ENCODE measurements around the gene AGO4.
"Not testable (repeated sequence)": the region's sequence is repeated elsewhere in the genome, so short reads cannot be mapped to it uniquely, and the experiment has no call there.

AGO4 gene

DNA sequence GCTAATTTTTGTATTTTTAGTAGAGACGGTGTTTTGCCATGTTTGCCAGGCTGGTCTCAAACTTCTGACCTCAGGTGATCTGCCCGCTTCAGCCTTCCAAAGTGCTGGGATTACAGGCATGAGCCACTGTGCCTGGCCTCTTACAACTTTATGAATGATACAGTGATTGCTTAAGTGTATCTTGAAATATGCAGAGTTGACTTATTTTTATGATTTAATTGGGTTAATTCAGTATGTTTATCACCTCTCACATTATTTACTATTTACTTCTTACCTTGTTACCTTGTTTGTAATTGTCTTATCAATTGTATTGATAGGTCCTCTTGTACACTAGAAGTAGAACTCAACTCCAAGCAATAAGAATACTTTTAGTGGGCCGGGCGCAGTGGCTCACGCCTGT, 4.9 kb downstream of the AGO4 start:
- not testable (repeated sequence) for DNase-seq

DNA sequence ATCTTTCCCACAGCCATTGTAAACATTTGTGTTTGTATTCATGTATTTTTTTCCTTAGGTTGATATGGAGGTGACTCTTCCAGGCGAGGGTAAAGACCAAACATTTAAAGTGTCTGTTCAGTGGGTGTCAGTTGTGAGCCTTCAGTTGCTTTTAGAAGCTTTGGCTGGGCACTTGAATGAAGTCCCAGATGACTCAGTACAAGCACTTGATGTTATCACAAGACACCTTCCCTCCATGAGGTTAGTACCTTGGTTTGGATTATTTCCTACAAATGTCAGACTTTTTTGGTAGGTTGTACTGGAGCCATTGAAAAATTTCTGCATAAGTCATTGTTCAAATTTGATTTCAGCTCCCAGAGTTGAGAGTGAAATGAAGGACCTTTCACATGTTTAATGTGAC, 17.4 kb downstream of the AGO4 start:
- DNase-seq = no peak

DNA sequence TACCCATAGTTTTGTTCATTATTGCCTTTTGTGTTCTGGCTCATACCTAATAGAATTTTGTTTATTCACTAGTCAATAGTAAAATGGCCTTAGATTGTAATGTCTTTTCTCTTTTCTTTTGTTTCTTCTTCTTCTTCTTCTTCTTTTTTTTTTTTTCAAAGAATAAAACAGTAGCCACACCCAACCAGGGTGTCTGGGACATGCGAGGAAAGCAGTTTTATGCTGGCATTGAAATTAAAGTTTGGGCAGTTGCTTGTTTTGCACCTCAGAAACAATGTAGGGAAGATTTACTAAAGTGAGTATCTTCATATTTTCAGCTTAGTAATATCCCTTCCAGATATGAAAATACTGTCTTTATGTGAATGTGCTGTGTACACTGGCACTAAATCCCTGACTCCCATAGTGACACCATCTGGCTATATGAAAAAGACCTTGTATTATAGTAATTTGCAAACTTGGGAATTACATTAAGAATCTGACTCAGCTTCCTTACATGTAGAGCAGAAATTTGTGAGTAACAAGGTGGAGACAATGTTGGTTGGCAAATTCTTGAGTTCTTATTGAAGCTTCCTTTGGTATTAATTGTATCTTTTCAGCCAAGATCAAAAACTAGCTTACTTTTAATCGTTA, 24.6 kb downstream of the AGO4 start:
- no peak for DNase-seq

DNA sequence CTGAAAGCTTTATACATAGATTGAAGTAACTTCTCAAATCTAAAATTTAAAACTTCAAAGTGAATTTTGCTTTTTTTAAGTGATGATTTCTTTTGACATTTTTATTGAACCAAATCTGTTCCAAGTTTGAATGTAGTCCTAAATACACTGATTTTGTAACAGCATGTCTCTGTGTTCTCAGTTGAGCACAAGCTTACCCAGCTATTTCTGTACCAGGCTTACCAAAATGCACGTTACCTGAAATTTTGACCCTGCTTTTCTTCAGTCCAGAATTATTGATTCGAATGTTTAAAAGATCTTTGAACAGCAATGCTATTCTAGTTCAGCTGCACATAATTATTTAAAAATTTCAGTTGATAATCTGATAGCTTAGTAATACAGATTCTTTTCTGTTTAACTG, 25.6 kb downstream of the AGO4 start:
- no peak for DNase-seq

DNA sequence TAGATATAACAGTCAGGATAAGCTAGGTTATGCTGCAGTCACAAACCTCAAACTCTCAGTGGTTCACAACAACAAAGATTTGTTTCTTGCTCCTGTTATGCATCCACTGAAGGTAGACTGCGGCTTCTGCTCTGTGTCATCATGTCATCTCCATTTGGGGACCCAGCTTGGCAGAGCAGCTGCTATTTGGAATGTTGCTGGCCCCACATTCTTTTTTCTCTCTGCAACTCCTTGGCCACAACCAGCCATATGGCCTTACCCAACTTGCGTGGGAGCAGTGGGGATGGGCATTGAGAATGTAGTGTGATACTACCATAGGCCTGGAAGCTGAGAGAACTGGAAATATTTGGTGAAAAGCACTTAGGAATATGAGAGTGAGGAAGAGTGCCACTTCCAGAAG, 26.4 kb downstream of the AGO4 start:
- no peak for DNase-seq

DNA sequence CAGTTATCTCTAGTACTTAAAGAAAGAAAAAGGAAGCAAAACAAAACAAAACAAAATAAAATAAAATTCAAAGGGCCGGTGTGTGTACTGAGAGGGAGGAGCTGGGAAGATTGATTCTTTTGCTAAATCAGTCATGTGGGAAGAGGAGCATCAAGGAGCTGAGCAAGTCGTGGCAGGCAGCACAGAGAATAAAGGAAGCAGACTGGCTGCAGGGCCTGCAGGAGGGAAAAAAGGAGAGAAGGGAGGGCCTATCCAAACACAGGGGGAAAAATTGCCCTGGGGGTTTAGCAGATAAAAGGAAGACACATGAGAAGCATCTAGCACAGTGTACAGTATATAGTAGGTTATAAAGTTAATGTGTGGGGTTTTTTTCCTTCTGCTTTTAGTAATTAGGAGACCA, 27.6 kb downstream of the AGO4 start:
- DNase-seq = no peak

DNA sequence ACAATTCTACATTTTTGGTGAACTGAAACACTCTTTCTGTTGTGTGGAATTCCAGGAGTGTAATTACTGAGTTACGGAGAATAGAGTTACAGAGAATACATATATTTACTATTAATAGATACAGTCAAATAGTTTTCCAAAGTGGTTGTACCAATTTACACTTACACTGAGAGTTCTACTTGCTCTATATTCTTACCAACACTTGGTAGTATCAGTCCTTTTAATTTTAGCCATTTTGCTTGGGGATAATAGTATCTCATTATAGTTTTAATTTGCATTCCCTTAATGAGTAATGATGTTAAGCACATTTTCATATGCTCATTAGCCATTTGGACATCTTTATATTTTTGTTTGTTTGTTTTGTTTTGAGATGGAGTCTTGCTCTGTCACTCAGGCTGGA, 28.9 kb downstream of the AGO4 start:
- DNase-seq = no peak

DNA sequence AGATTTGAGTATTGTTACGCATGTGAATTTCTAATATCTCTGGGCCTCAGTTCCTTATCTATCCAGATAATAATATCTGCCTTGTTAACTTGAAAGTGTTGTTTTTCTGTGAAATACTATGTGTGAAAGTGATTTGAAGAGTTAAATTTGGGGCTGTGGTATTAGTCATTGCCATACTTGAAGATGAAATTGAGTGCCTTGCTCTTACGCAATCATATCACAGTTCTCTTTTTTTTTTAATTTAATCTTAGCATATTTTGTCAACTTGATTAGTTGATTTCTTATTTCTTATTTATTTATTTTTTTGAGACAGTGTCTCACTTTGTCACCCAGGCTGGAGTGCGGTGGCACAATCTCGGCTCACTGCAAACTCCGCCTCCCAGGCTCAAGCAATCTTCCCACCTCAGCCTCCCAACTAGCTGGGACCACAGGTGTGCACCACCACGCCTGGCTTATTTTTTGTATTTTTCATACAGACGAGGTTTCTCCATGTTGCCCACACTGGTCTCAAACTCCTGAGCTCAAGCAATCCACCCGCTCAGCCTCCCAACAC, 31.0 kb downstream of the AGO4 start:
- DNase-seq = no peak

DNA sequence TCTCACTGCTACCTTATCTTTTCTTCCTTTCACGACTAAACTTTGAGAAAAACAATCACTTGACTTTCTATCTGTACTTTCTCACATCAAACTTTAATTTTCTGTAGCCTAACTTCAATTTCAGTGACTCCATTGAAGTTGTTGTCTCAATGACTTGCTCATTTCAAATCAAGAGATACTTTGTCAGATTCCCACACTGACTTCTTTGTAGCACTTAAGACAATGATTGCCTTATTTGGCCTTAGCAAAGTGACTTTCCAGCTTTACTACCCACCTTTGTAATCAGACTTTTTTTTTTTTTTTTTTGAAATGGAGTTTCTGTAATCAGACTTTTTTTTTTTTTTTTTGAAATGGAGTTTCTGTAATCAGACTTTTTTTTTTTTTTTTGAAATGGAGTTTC, 37.0 kb downstream of the AGO4 start:
- no peak for DNase-seq

DNA sequence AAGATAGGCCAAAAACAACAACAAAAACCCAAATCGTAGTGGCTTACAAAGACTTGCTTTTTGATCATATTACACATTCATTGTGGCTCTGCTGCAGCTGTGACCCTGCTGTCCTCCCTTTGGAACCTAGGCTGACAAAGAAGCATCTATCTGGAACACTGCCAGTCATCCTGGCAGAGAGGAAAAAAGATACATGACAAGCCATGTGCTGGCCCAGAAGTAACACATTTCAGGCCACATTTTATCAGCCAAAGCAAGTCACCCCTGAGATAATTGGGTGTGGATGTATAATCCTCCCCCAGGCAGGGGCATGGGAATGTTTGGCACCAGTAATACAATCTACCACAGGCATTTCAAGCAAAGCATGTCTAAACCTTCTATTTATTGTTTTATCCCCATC, 38.0 kb downstream of the AGO4 start:
- DNase-seq = no peak

DNA sequence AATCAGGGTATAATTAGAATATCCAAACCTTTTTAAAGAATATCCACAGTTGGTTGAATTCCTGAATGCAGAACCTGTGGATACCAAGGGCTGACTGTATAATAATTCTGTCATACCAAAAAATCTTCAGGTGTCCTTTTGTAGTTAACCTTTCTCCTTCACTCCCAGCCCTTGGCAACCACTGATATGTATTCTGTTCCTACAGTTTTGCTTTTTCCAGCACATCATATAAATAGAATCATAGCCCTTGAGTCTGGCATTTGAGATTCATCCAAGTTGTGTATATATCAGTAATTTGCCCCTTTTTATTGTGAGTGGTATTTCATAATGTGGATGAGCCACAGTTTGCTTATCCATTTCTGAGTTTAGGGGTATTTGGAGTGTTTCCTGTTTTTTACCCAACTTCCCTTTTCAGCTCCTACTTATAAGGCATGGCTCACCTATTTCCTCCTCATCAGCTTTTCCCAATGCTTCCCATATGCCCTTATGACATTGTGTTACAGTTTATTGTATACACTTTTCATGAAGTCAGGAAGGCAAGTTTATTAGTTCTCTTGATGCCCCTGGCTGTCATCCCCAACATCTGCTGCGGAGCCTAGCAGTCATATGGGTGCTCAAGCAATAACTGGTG, 40.2 kb downstream of the AGO4 start:
- no peak for DNase-seq

DNA sequence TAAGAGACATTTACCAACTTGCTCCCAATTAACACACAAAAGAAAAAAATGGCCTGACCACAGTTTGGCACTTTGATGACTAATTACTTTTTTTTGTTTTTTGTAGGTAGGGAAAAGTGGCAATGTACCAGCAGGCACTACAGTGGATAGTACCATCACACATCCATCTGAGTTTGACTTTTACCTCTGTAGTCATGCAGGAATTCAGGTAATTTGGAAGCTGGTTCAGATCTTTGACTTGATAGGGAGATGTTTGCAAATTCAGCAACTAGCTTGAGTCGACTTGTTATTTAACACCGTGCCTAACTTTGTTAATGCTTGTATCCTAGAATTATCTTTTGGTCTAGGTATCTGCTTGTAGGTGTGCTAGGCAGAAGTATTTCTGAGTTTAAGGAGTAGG, 42.2 kb downstream of the AGO4 start:
- DNase-seq = no peak

DNA sequence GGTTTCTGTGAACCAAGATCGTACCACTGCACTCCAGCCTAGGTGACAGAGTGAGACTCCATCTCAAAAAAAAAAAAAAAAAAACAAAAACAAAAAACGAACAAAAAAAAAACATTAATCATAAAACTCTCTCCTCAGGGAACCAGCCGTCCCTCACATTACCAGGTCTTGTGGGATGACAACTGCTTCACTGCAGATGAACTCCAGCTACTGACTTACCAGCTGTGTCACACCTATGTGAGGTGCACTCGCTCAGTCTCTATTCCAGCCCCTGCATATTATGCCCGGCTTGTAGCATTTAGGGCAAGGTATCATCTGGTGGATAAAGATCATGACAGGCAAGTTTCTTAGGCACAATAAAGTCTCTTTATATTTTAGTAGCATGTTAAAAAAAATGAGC, 42.9 kb downstream of the AGO4 start:
- DNase-seq = no peak

DNA sequence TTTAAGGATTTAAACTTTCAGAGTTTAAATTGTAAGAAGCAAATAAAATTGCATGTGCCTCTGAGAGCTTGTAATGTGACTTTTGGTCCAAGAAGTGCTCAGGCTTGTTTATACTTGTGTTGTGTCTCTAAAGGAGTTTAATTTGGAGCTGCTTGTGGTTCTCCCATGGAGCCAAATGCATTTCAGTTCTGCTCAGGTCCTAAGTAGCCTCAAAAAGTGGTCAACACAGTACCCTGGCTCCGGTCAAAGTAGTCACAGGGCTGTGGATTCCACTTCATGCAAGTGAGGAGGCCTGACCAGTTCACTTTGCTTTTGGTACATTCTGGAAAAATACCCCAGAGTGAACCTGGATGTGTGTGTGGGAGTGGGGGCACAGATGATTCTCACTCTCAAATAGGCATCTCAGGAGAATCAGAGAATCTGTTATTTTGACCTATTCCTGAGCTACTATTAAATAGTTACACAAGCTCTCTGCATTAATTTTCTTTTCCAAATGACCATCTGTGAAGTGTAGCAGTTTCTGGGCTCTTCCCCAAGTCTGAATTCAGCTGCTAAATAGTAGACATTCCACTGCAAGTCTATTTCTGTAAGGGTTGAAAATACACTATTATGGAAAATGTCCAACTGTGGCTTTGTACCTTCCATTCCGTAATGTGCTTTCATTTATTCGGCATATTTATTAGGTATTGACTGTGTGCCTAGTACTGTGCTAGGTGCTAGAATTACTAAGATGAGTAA, 43.5 kb downstream of the AGO4 start:
- no peak for DNase-seq

DNA sequence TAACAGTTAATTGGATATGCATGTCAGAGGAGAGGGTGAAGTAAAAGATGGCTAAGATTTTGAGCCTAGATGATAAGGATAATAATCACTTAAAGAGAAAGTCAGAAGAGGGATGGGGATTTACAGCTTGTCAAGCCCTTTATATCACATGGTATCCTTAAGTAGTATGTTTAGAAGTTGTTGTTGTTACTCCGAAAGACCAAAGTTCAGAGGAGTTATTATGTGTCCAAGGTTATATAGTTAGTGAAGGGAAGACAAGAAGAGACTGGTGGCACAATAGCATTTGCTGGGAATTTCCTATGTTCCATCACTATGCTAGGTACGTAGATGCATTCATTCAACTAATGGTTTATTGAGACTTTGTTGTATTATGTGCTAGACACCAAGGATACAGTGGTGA, 44.4 kb downstream of the AGO4 start:
- DNase-seq = no peak

DNA sequence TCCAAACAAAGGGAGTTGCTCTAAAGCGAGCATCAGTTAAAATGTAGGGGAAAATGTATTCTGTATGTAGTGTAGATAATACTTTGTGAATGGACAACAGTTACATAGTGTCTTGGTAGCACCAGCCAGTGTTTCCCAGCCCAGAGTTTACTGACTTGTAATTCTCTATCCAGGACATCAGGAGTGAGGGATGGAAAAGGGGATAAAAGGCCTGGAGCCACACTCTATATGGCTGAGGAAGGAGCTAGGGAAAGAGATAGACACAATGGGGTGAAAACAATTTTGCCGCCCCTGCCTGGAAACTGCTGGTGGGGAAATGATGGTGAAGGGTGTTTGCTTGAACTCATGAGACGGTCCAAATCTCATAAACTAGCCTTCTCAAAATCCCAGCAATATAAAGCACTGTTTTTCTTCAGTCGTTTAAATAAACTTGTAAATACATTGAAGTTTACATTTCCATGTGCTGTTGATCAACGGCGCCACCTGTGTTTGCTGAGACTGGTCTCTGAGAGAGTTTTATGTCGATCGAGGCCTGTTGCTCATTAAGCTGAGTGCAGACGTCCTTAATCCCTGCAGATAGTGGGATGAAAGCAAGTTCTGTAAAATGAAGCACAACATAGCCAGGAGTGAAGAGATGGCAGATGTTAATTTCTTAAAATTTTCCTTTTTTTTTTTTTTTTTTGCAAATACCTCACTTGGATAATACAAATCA, 47.3 kb downstream of the AGO4 start:
- DNase-seq = no peak

DNA sequence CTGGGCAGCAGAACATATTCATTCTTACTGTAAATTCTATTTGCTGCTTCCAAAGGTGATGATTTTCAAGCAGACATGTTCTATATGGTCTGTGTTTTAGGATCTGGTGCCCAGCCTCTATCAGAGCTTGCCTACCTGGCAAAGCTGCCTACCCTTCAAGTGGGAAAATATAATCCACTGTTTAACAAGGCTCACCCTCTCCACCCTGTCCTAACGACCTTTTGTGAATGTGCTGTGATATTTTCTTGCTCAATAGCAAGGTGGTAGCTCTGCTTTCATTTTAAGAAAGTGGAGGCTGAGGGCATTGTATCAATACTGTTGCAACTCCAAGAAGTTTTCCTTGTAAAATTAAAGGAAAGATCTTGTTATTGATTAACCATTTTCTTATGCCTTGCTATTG, 49.1 kb downstream of the AGO4 start:
- no peak for DNase-seq

DNA sequence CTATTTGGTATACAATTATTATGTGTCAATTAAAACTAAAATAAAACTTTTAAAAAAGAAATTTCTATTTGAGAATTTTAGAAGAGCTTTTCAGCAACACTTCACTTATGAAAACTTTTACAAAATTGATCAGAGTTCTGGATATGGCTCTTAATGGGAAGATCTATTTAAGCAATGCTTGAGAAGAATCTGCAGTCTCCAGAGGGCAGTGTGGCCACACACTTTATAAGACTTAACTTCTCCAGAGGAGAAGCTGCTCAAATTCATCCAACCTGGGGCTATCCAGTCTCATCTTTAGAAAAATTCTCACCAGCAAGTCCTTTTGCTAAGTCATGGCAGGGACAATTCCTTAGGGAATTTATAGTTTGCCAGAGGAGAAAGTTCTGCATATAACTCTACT, 50.0 kb downstream of the AGO4 start:
- DNase-seq = no peak

DNA sequence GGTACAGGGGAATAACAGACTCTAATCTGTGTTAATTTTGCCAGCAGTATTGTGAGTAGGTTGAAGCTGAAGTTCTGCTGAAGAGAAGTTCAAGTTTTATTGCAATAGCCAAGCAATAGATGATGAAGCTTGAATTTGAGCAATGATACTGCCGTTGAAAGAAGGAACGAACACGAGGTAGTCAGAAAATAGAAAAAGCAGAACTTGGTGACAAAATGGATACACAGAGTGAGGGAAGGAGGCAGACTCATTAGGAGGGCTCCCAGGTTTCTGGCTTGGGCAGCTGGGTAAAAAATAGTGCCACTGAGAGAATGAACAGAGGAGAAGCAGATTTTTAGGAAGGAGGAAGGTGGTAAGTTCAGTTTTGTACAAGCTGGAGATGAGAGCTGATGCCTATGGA, 52.9 kb downstream of the AGO4 start:
- DNase-seq = no peak

DNA sequence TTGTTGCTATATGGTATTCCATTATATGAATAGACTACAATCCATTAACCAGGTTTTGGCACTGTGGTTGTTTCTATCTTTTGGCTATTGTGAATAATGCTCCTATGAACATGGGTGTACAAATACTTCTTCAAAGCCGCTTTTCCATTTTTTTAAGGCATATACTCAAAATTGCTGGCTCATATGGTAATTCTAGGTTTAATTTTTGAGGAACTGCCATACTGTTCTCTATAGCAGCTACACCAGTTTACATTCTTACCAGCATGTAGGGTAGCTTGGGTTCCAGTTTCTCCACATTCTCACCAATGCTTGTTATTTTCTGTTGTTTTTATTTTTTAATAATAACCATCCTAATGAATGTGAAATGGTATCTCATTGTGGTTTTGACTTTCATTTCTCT, 55.3 kb downstream of the AGO4 start:
- no peak for DNase-seq

DNA sequence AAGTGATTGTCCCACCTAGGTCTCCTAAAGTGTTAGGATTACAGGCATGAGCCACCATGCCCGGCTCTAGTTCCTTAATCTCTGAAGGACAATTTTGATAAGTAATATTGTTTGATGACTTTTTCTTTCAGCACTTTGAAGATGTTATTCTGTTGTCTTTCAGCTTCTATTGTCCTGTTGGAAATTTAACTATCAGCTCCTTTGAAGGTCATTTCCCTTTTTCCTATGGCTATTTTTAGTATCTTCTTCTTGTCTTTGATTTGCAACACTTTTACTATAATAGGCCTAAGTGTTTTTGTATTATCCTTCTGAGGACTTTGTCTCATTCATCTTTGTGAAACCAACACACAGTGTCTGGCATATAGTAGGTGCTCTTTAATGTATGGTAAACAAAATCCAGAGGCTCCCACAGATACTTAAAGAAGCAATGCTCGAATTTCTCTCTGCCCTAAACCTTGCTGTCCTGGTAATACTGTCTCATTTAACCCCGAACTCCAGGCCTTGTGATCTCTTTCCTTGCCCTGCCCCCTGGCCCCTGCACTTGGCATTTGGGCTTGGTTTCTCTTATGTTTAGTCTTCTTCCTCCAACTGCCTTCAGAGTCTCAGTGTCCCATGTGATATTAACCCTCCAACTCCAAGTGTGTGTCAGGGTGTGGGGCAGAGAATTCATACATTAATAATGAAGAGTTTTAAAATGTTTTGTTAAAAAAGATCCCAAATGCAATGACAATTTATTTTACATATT, 56.2 kb downstream of the AGO4 start:
- no peak for DNase-seq

DNA sequence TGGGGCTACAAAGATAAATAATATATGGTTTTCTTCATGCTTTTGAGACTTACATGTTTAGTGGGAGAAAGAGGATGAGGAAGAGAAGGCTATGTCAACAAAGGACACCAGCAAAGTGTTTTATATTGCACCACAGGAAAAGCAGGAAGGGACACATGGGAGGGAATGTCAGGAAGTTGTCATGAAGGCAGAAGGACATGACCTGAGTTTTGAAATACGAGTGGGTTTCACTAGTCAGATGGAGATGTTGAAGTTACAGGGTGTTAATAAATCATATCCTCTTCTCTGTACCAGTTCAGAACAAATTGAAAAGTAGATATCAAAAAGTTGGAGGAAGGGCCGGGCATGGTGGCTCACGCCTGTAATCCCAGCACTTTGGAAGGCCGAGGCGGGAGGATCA, 57.0 kb downstream of the AGO4 start:
- no peak for DNase-seq

DNA sequence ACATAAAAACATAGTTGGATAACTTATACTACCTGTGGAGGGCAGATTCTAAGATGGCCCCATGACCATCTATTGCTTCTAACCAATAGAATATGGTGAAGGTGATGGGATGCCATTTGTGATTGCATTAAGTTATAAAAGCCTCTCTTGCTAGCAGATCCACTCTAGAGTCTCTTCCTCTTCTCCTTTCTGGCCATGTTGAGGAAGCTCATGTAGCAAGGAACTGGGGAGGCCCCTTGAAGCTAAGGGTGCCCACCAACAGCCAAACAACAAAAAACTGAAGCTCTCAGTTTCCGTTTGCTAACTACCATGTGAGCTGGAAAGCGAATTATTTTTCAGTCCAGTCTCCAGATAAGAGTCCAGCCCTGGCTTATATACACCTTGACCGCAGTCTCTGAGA, 59.2 kb downstream of the AGO4 start:
- DNase-seq = no peak

All from activated CD4-positive, alpha-beta T cell treated with anti-CD3 and anti-CD28 coated beads for 48 hours (primary cell).